GM19468 (cell line): ENCODE results near the gene FATE1.

ENCODE experiments used
- ATAC-seq: cut with Tn5 transposase; IDR thresholded peaks from one replicate; pipeline ENCODE4 v1.9.1; 2021; ENCODE audit warnings: mild to moderate bottlenecking, moderate library complexity, moderate number of reproducible peaks; ENCODE audit not compliant: unreplicated experiment; ENCODE audit errors: extremely low read depth

Gene FATE1

GRCh38 chrX:151702741-151703340 is 13.0 kb upstream of the FATE1 start:
- ATAC-seq = no peak

GRCh38 chrX:151703487-151703886 is 12.3 kb upstream of the FATE1 start:
- no peak for ATAC-seq

GRCh38 chrX:151704041-151704663 is 11.7 kb upstream of the FATE1 start:
- ATAC-seq = no peak

GRCh38 chrX:151708821-151709220 is 7.0 kb upstream of the FATE1 start:
- ATAC-seq = no peak

- ATAC-seq = no peak
Measured at GRCh38 chrX:151710457-151710856, 5.4 kb upstream of the FATE1 start.

- no peak for ATAC-seq
Measured at GRCh38 chrX:151711154-151711553, 4.7 kb upstream of the FATE1 start.

- ATAC-seq = no peak
Measured at GRCh38 chrX:151711787-151712186, 4.0 kb upstream of the FATE1 start.

- ATAC-seq = no peak
Measured at GRCh38 chrX:151712253-151712652, 3.6 kb upstream of the FATE1 start.

GRCh38 chrX:151713849-151714248 is 2.0 kb upstream of the FATE1 start:
- peak; percentile 60 for ATAC-seq

- ATAC-seq = no peak
Measured at GRCh38 chrX:151714362-151714761, 1.5 kb upstream of the FATE1 start.

- ATAC-seq = no peak
Measured at GRCh38 chrX:151722241-151722846, 6.5 kb downstream of the FATE1 start.

- no peak for ATAC-seq
Measured at GRCh38 chrX:151723156-151723760, 7.4 kb downstream of the FATE1 start.

GRCh38 chrX:151724563-151725337 is 8.9 kb downstream of the FATE1 start:
- ATAC-seq = no peak

- no peak for ATAC-seq
Measured at GRCh38 chrX:151725338-151725614, 9.4 kb downstream of the FATE1 start.

- no peak for ATAC-seq
Measured at GRCh38 chrX:151726751-151727150, 10.9 kb downstream of the FATE1 start.

- ATAC-seq = no peak
Measured at GRCh38 chrX:151727346-151727745, 11.5 kb downstream of the FATE1 start.

- ATAC-seq = no peak
Measured at GRCh38 chrX:151729056-151729725, 13.4 kb downstream of the FATE1 start.

GRCh38 chrX:151734446-151734845 is 18.6 kb downstream of the FATE1 start, which contains the start of gene CNGA2:
CNGA2 (plus strand) TSS chrX:151734746; CDS start chrX:151738484, 3,738 bp downstream.
- ATAC-seq = no peak

GRCh38 chrX:151735219-151735618 is 19.4 kb downstream of the FATE1 start:
- no peak for ATAC-seq

- ATAC-seq = no peak
Measured at GRCh38 chrX:151736685-151737084, 20.9 kb downstream of the FATE1 start.
